ENCODE measurements around the gene AGAP1. TPM values are rescaled to one million over a fixed set of nuclear protein-coding genes. Genes with fewer than 3 reads are reported as not detected.

Gene AGAP1
- total and polyA plus RNA-seq, 2 donors (not counting 3 experiments of a cell fraction or from before 2014, with no cell fraction given), result 10.2 to 20.9 TPM

- Histone ChIP-seq H3K4me3 (replicated peaks in 1 of 3; ENCODE audit: insufficient read depth in 1 of 3, low read depth in 1 of 3, low read length in 3 of 3) (no peak overlapping the region), H3K9me1 (replicated peaks; ENCODE audit: control insufficient read depth, extremely low read depth, insufficient read depth, low read length) (no peaks in the 10 kb centered on the region), H3K4me1 (ENCODE audit: control insufficient read depth, extremely low read depth, insufficient read depth, low read length) (no peaks in the 10 kb centered on the region), H2AFZ (ENCODE audit: low read depth, low read length) (no peak overlapping the region), H3K9ac (replicated peaks; ENCODE audit: extremely low read depth, insufficient read depth, low read length) (no peak overlapping the region), H3K27me3 (ENCODE audit: control insufficient read depth in 2 of 2, insufficient read depth in 2 of 2, low read length in 2 of 2) (no peaks in the 10 kb centered on the region), H3K4me2 (ENCODE audit: insufficient read depth, low read length) (no peak overlapping the region), H3K27ac (ENCODE audit: insufficient read depth, low read depth, low read length) (no peak overlapping the region), H4K20me1 (replicated peaks; ENCODE audit: control insufficient read depth, extremely low read depth, insufficient read depth, low read length) (no peaks in the 10 kb centered on the region), H3K36me3 (ENCODE audit: control insufficient read depth in 2 of 2, extremely low read depth in 1 of 2, insufficient read depth in 2 of 2, low read length in 2 of 2) (no peaks in the 10 kb centered on the region), H3K9me3 (replicated peaks; ENCODE audit: control insufficient read depth, insufficient read depth, low read length) (no peaks in the 10 kb centered on the region), H3K79me2 (ENCODE audit: control insufficient read depth, insufficient read depth, low read length) (no peaks in the 10 kb centered on the region)
- dilution Hi-C loops (cut with MboI; ENCODE audit: extremely low pct_ligation_motif_present, low sequenced_read_pairs) (no loop called here), intact Hi-C loops (cut with micrococcal nuclease) (no loop called here)
- TF ChIP-seq MYC (IDR thresholded peaks at IDR 0.05; ENCODE audit: low read depth, low read length) (no peak), FOS (IDR thresholded peaks at IDR 0.05; ENCODE audit: borderline replicate concordance, insufficient read depth, low read length) (no peak), POLR2A (IDR thresholded peaks at IDR 0.05; ENCODE audit: low read depth, low read length) (no peak), JUN (IDR thresholded peaks at IDR 0.05; ENCODE audit: borderline replicate concordance, insufficient read depth, insufficient read length, low read depth) (no peak), POLR2AphosphoS5 (IDR thresholded peaks at IDR 0.05; ENCODE audit: insufficient read depth, low read depth, low read length) (no peak), GATA2 (IDR thresholded peaks at IDR 0.05; ENCODE audit: insufficient read depth, insufficient read length, low read depth, low read length) (no peak), MAX (IDR thresholded peaks at IDR 0.05; ENCODE audit: insufficient read depth, insufficient read length) (no peak)
- no peak for DNase-seq (ENCODE audit: low read depth, low spot score)
- CTCF ChIA-PET, result interaction anchor here (0.7 to 1.7 kb wide), 2 partner anchors 16 to 18 kb away, joined by 3 to 4 read pairs; no protein-coding TSS in a partner anchor
- no peak for FAIRE-seq
- BruUV-seq (replicated peaks), result no TSS peak
- POLR2A ChIA-PET, result no interaction called here
Observed at GRCh38 chr2:235730115-235730514, 236.3 kb downstream of the AGAP1 start.

GRCh38 chr2:235733761-235734160 lies 239.9 kb downstream of the AGAP1 start:
- DNase-seq (ENCODE audit: low read depth, low spot score), result no peak
- no peak overlapping the region for H3K27ac ChIP-seq (ENCODE audit: insufficient read depth, low read depth, low read length)
- dilution Hi-C loops (cut with MboI; ENCODE audit: extremely low pct_ligation_motif_present, low sequenced_read_pairs), result no loop called here
- no peak overlapping the region for H3K4me3 ChIP-seq (replicated peaks in 1 of 3; ENCODE audit: insufficient read depth in 1 of 3, low read depth in 1 of 3, low read length in 3 of 3)
- H3K9me1 ChIP-seq (replicated peaks; ENCODE audit: control insufficient read depth, extremely low read depth, insufficient read depth, low read length), result no peaks in the 10 kb centered on the region
- no TSS peak for BruUV-seq (replicated peaks)
- H3K4me1 ChIP-seq (ENCODE audit: control insufficient read depth, extremely low read depth, insufficient read depth, low read length), result no peaks in the 10 kb centered on the region
- TF ChIP-seq MYC (IDR thresholded peaks at IDR 0.05; ENCODE audit: low read depth, low read length) (no peak), GATA2 (IDR thresholded peaks at IDR 0.05; ENCODE audit: insufficient read depth, insufficient read length, low read depth, low read length) (no peak), MAX (IDR thresholded peaks at IDR 0.05; ENCODE audit: insufficient read depth, insufficient read length) (no peak), CTCF (IDR thresholded peaks at IDR 0.05; ENCODE audit: extremely low read depth in 1 of 2, insufficient read depth in 1 of 2, low read depth in 1 of 2, low read length in 2 of 2) (no peak), POLR2A (IDR thresholded peaks at IDR 0.05; ENCODE audit: low read depth, low read length) (no peak), EZH2 (IDR thresholded peaks at IDR 0.05; ENCODE audit: borderline replicate concordance, low read depth, low read length, severe bottlenecking) (no peak), POLR2AphosphoS5 (IDR thresholded peaks at IDR 0.05; ENCODE audit: insufficient read depth, low read depth, low read length) (no peak), JUN (IDR thresholded peaks at IDR 0.05; ENCODE audit: borderline replicate concordance, insufficient read depth, insufficient read length, low read depth) (no peak), FOS (IDR thresholded peaks at IDR 0.05; ENCODE audit: borderline replicate concordance, insufficient read depth, low read length) (no peak)
- no peak overlapping the region for H3K4me2 ChIP-seq (ENCODE audit: insufficient read depth, low read length)
- no peaks in the 10 kb centered on the region for H3K79me2 ChIP-seq (ENCODE audit: control insufficient read depth, insufficient read depth, low read length)
- intact Hi-C loops (cut with micrococcal nuclease), result no loop called here
- ChIA-PET CTCF (no interaction called here), POLR2A (no interaction called here)
- no peaks in the 10 kb centered on the region for H3K9me3 ChIP-seq (replicated peaks; ENCODE audit: control insufficient read depth, insufficient read depth, low read length)
- no peaks in the 10 kb centered on the region for H3K27me3 ChIP-seq (ENCODE audit: control insufficient read depth in 2 of 2, insufficient read depth in 2 of 2, low read length in 2 of 2)
- no peak overlapping the region for H2AFZ ChIP-seq (ENCODE audit: low read depth, low read length)
- H3K36me3 ChIP-seq (ENCODE audit: control insufficient read depth in 2 of 2, extremely low read depth in 1 of 2, insufficient read depth in 2 of 2, low read length in 2 of 2), result no peaks in the 10 kb centered on the region
- no peaks in the 10 kb centered on the region for H4K20me1 ChIP-seq (replicated peaks; ENCODE audit: control insufficient read depth, extremely low read depth, insufficient read depth, low read length)
- H3K9ac ChIP-seq (replicated peaks; ENCODE audit: extremely low read depth, insufficient read depth, low read length), result no peak overlapping the region
- no peak for FAIRE-seq

Data from endothelial cell of umbilical vein (primary cell).